Measurements from ENCODE around the gene GPR87.

Gene GPR87

GRCh38 chr3:151322511-151322910, 5.9 kb upstream of the GPR87 start:
- Histone ChIP-seq H3K27me3 (no peaks in the 10 kb centered on the region), H4K20me1 (no peaks in the 10 kb centered on the region), H3K4me2 (peak overlapping the region in 3 of 11 experiments; percentile 61 to 64 (median 64); a peak in 6 of 22 replicates), H3K9me3 (replicated peaks in 1 of 11) (no peaks in the 10 kb centered on the region), H3K4me3 (no peak overlapping the region), H3K36me3 (no peaks in the 10 kb centered on the region), H3K9ac (no peak overlapping the region), H3K27ac (peak overlapping the region in 1 of 11 experiments; percentile 32; a peak in 1 of 22 replicates), H3K4me1 (peaks cover 0 to 56% (median 0%) of the 10 kb centered on the region in 10 experiments; a peak in 6 of 20 replicates)
- TF ChIP-seq Cebpa-rat (IDR thresholded peaks at IDR 0.05), result no peak

DNA sequence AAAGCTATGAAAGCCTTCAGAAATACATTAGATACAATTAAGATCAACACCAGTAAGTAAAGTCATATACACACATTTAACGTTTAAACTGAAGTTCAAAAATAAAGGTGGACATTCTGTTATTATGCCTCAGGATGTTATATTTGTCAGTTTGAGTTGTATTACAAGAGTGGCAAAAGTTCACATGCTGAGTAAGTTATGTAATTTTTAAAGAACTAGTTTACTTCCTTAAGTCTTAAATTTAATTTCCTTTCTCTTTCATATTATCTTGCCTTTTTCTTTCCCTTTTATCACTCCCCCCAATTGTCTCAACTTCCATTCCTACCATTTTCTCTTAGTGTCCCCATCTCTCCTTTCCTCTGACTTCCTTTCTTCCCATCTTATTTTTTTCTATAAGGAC, 4.9 kb upstream of the GPR87 start:
- Histone ChIP-seq H3K4me3 (no peak overlapping the region), H3K27me3 (no peaks in the 10 kb centered on the region), H3K4me1 (peaks cover 0 to 47% (median 0%) of the 10 kb centered on the region in 10 experiments; a peak in 6 of 20 replicates), H3K9me3 (replicated peaks in 1 of 11) (no peaks in the 10 kb centered on the region), H4K20me1 (no peaks in the 10 kb centered on the region), H3K9ac (no peak overlapping the region), H3K4me2 (peak overlapping the region in 3 of 11 experiments; percentile 61 to 64 (median 64); a peak in 4 of 22 replicates), H3K36me3 (no peaks in the 10 kb centered on the region), H3K27ac (no peak overlapping the region)
- TF ChIP-seq Cebpa-rat (IDR thresholded peaks at IDR 0.05), result no peak

- peaks cover 0 to 37% (median 0%) of the 10 kb centered on the region in 10 experiments; a peak in 6 of 20 replicates for H3K4me1 ChIP-seq
- no peak overlapping the region for H3K4me3 ChIP-seq
- TF ChIP-seq Cebpa-rat (IDR thresholded peaks at IDR 0.05), result no peak
- no peak overlapping the region for H3K4me2 ChIP-seq
- H3K36me3 ChIP-seq, result no peaks in the 10 kb centered on the region
- H3K27ac ChIP-seq, result no peak overlapping the region
- H3K27me3 ChIP-seq, result no peaks in the 10 kb centered on the region
- no peaks in the 10 kb centered on the region for H3K9me3 ChIP-seq (replicated peaks in 1 of 11)
- H4K20me1 ChIP-seq, result no peaks in the 10 kb centered on the region
- no peak overlapping the region for H3K9ac ChIP-seq
Observed at GRCh38 chr3:151320131-151320530, 3.5 kb upstream of the GPR87 start.

GRCh38 chr3:151319628-151320027, 3.0 kb upstream of the GPR87 start:
- no peak overlapping the region for H3K27ac ChIP-seq
- no peaks in the 10 kb centered on the region for H4K20me1 ChIP-seq
- no peaks in the 10 kb centered on the region for H3K27me3 ChIP-seq
- no peaks in the 10 kb centered on the region for H3K9me3 ChIP-seq (replicated peaks in 1 of 11)
- H3K36me3 ChIP-seq, result no peaks in the 10 kb centered on the region
- TF ChIP-seq Cebpa-rat (IDR thresholded peaks at IDR 0.05), result no peak
- no peak overlapping the region for H3K4me3 ChIP-seq
- no peak overlapping the region for H3K9ac ChIP-seq
- H3K4me1 ChIP-seq, result peaks cover 0 to 35% (median 0%) of the 10 kb centered on the region in 10 experiments; a peak in 6 of 20 replicates
- H3K4me2 ChIP-seq, result no peak overlapping the region

DNA sequence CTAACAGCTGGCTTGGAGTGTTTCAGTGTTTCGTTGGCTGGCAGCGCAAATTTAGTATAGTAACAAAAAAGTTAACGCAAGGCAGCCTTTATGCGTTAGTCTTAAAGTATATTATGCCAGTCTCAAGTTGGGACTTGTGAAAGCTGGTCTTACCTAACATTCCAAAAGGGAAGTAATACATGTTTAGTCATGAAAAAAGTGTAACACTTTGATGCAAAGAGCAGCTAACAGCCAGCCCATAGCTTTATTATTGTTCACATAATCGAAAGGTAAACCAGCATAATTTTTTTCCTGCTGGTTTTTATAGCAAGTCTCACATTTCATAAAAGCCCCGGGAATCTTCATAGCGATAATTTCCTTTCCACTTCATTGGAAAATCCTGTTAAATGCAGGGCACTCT, 2.4 kb upstream of the GPR87 start:
- no peaks in the 10 kb centered on the region for H3K36me3 ChIP-seq
- H3K27me3 ChIP-seq, result no peaks in the 10 kb centered on the region
- no peak for TF ChIP-seq Cebpa-rat (IDR thresholded peaks at IDR 0.05)
- H3K9me3 ChIP-seq (replicated peaks in 1 of 11), result no peaks in the 10 kb centered on the region
- peaks cover 0 to 35% (median 0%) of the 10 kb centered on the region in 10 experiments; a peak in 6 of 20 replicates for H3K4me1 ChIP-seq
- no peak overlapping the region for H3K9ac ChIP-seq
- no peak overlapping the region for H3K27ac ChIP-seq
- H3K4me3 ChIP-seq, result no peak overlapping the region
- H3K4me2 ChIP-seq, result peak overlapping the region in 2 of 11 experiments; percentile 23 to 32; a peak in 3 of 22 replicates
- H4K20me1 ChIP-seq, result no peaks in the 10 kb centered on the region

DNA sequence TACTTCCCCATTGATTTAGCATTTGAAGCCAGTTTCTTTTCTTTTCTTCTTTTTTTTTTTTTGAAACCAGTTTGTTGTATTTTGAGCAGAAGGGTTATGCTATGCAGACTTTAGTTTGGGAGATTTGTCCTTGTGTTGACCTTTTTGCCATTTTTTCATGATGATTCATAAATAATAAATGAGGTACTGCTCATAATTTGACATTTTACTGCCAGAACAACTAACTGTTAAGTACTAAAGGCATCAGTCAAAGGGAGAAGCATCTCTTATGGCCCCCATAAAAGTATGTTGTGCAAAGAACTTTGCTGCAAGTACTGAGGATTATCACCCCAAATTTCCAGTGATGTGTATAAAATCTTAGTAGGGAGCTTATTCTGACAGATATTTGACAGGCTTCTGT, 1.7 kb upstream of the GPR87 start:
- Histone ChIP-seq H3K9ac (no peak overlapping the region), H3K9me3 (replicated peaks in 1 of 11) (no peaks in the 10 kb centered on the region), H3K4me2 (no peak overlapping the region)

GRCh38 chr3:151315846-151316245, 774 bp downstream of the GPR87 start:
- H3K9ac ChIP-seq, result no peak overlapping the region
- no peak for TF ChIP-seq Cebpa-rat (IDR thresholded peaks at IDR 0.05)
- H3K27ac ChIP-seq, result no peak overlapping the region
- H3K4me1 ChIP-seq, result peaks cover 0 to 13% (median 0%) of the 10 kb centered on the region in 10 experiments; a peak in 5 of 20 replicates
- H3K9me3 ChIP-seq (replicated peaks in 1 of 11), result no peaks in the 10 kb centered on the region
- H3K36me3 ChIP-seq, result no peaks in the 10 kb centered on the region
- H3K4me2 ChIP-seq, result no peak overlapping the region
- no peaks in the 10 kb centered on the region for H4K20me1 ChIP-seq
- no peak overlapping the region for H3K4me3 ChIP-seq
- no peaks in the 10 kb centered on the region for H3K27me3 ChIP-seq

More for the DNA sequence above, 1.7 kb upstream of the GPR87 start:
- Histone ChIP-seq H4K20me1 (no peaks in the 10 kb centered on the region), H3K4me3 (no peak overlapping the region), H3K27ac (no peak overlapping the region), H3K27me3 (no peaks in the 10 kb centered on the region), H3K36me3 (no peaks in the 10 kb centered on the region), H3K4me1 (peaks cover 0 to 35% (median 0%) of the 10 kb centered on the region in 10 experiments; a peak in 6 of 20 replicates)
- no peak for TF ChIP-seq Cebpa-rat (IDR thresholded peaks at IDR 0.05)

- no peak overlapping the region for H3K27ac ChIP-seq
Observed at GRCh38 chr3:151315136-151315535, 1.5 kb downstream of the GPR87 start.

DNA sequence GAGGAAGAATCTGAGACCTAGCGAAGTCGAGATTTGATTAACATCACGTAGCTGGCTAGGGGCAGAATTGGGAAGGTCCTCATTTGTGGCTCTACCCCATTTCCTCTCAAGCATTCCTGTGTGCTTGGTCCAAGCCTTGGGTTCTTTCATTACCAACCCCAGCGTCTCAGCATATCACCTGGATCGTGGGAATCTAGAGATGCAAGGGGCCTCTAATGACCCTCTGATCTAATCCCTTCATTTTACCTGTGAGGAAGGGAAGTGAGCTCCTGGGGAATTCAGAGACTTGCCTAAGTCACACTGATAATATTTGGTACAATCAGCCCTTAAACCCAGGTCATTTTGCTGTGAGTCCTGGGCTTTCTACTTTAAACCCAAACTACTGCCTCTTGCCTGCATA, 2.0 kb downstream of the GPR87 start:
- Histone ChIP-seq H3K27ac (no peak overlapping the region), H3K4me3 (no peak overlapping the region), H3K9me3 (replicated peaks in 1 of 11) (no peaks in the 10 kb centered on the region), H3K9ac (no peak overlapping the region), H4K20me1 (no peaks in the 10 kb centered on the region), H3K4me2 (no peak overlapping the region), H3K27me3 (no peaks in the 10 kb centered on the region), H3K36me3 (no peaks in the 10 kb centered on the region), H3K4me1 (peaks cover 0 to 11% (median 0%) of the 10 kb centered on the region in 10 experiments; a peak in 4 of 20 replicates)
- no peak for TF ChIP-seq Cebpa-rat (IDR thresholded peaks at IDR 0.05)

More at GRCh38 chr3:151315136-151315535, 1.5 kb downstream of the GPR87 start:
- Histone ChIP-seq H3K9ac (no peak overlapping the region), H4K20me1 (no peaks in the 10 kb centered on the region), H3K36me3 (no peaks in the 10 kb centered on the region), H3K27me3 (no peaks in the 10 kb centered on the region), H3K4me2 (no peak overlapping the region), H3K9me3 (replicated peaks in 1 of 11) (no peaks in the 10 kb centered on the region), H3K4me3 (no peak overlapping the region), H3K4me1 (peaks cover 0 to 11% (median 0%) of the 10 kb centered on the region in 10 experiments; a peak in 4 of 20 replicates)
- TF ChIP-seq Cebpa-rat (IDR thresholded peaks at IDR 0.05), result no peak

- Histone ChIP-seq H3K4me3 (no peak overlapping the region), H3K36me3 (no peaks in the 10 kb centered on the region), H3K27ac (no peak overlapping the region), H3K9me3 (replicated peaks in 1 of 11) (no peaks in the 10 kb centered on the region), H3K9ac (no peak overlapping the region), H3K4me1 (peaks cover 0 to 9% (median 0%) of the 10 kb centered on the region in 10 experiments; a peak in 4 of 20 replicates), H3K27me3 (no peaks in the 10 kb centered on the region), H3K4me2 (no peak overlapping the region), H4K20me1 (no peaks in the 10 kb centered on the region)
- TF ChIP-seq Cebpa-rat (IDR thresholded peaks at IDR 0.05), result peak in 1 of 11 experiments; percentile 20; a peak in 1 of 22 replicates
Observed at GRCh38 chr3:151314137-151314536, 2.5 kb downstream of the GPR87 start.

Measured in BLaER1 treated with 17β-estradiol and CSF1 and Interleukin-3, amounts not matched to agents 10 nM and 100 nM (cell line).